GM23338 (cell line): ENCODE measurements around the gene PSMD12. TPM values are rescaled to one million over a fixed set of nuclear protein-coding genes. Genes with fewer than 3 reads are reported as not detected.

Experiments
- ATAC-seq: fragments of 200-7000 bp; cut with Tn5 transposase; 3 replicates; pipeline ENCODE4 v1.9.1; 2020
- DNase-seq: peaks from one replicate; pipeline ENCODE4 v3.0.0-alpha.2; 2015; ENCODE audit warnings: low spot score
- H2AFZ ChIP-seq: fragments of 200-600 bp; sonication (generic); 2 replicates; pipeline ENCODE4 v1.8.0; 2016; ENCODE audit warnings: antibody characterized with exemption, mild to moderate bottlenecking, moderate library complexity
- H3F3A ChIP-seq: fragments of 200-600 bp; sonication (generic); replicated peaks from 2 replicates; pipeline ENCODE4 v1.8.0; 2017; ENCODE audit warnings: antibody characterized with exemption, mixed run types, low read depth
- H3K27ac ChIP-seq: fragments of 200-600 bp; sonication (generic); 2 replicates; pipeline ENCODE4 v1.6.1; 2016; ENCODE audit warnings: low read depth
- H3K27me3 ChIP-seq: fragments of 200-600 bp; sonication (generic); 2 replicates; pipeline ENCODE4 v1.8.0; 2016; ENCODE audit warnings: mild to moderate bottlenecking, mixed run types, moderate library complexity; ENCODE audit not compliant: insufficient read depth
- H3K36me3 ChIP-seq: fragments of 200-600 bp; sonication (generic); 2 replicates; pipeline ENCODE4 v1.8.0; 2016; ENCODE audit warnings: mild to moderate bottlenecking; ENCODE audit not compliant: insufficient read depth
- H3K4me1 ChIP-seq: fragments of 200-600 bp; sonication (generic); 2 replicates; pipeline ENCODE4 v1.8.0; 2016; ENCODE audit warnings: mild to moderate bottlenecking, moderate library complexity; ENCODE audit not compliant: insufficient read depth
- H3K4me2 ChIP-seq: fragments of 200-600 bp; sonication (generic); 2 replicates; pipeline ENCODE4 v1.7.1; 2017; ENCODE audit warnings: mixed run types
- H3K4me3 ChIP-seq: fragments of 200-600 bp; sonication (generic); 2 replicates; pipeline ENCODE4 v1.6.1; 2016; ENCODE audit warnings: mixed run types
- H3K79me2 ChIP-seq: fragments of 200-600 bp; sonication (generic); replicated peaks from 2 replicates; pipeline ENCODE4 v1.8.0; 2017; ENCODE audit warnings: mild to moderate bottlenecking; ENCODE audit not compliant: insufficient read depth
- H3K9me2 ChIP-seq: fragments of 200-600 bp; sonication (generic); 2 replicates; pipeline ENCODE4 v1.8.0; 2017; ENCODE audit not compliant: insufficient read depth
- H4K20me1 ChIP-seq: fragments of 200-600 bp; sonication (generic); replicated peaks from 2 replicates; pipeline ENCODE4 v1.8.0; 2017; ENCODE audit warnings: mild to moderate bottlenecking; ENCODE audit not compliant: insufficient read depth
- H3K27ac Mint-ChIP-seq: 2 replicates; pipeline ENCODE4 v1.8.0; 2020; ENCODE audit warnings: inconsistent platforms, mild to moderate bottlenecking, moderate library complexity, mixed read lengths
- H3K27me3 Mint-ChIP-seq: 3 replicates; pipeline ENCODE4 v1.8.0; 2022; ENCODE audit warnings: low read depth, mild to moderate bottlenecking, moderate library complexity, mixed read lengths, inconsistent platforms; ENCODE audit not compliant: insufficient read depth, poor library complexity
- H3K36me3 Mint-ChIP-seq: 3 replicates; pipeline ENCODE4 v1.8.0; 2021; ENCODE audit warnings: low read depth, mild to moderate bottlenecking, inconsistent platforms, moderate library complexity, mixed read lengths
- H3K4me1 Mint-ChIP-seq: 3 replicates; pipeline ENCODE4 v1.8.0; 2020; ENCODE audit warnings: mild to moderate bottlenecking, inconsistent platforms, mixed read lengths
- H3K4me3 Mint-ChIP-seq: 3 replicates; pipeline ENCODE4 v1.8.0; 2021; ENCODE audit warnings: moderate library complexity, mild to moderate bottlenecking, inconsistent platforms, mixed read lengths
- H3K9me3 Mint-ChIP-seq: 3 replicates; pipeline ENCODE4 v1.8.0; 2020; ENCODE audit warnings: moderate library complexity, mild to moderate bottlenecking, inconsistent platforms, mixed read lengths
- CREB1 ChIP-seq: fragments of 250-450 bp; sonication (Bioruptor Pico); IDR thresholded peaks from 2 replicates; pipeline ENCODE4 v1.5.0; 2020; ENCODE audit warnings: low read depth, mild to moderate bottlenecking, moderate library complexity
- CTCF ChIP-seq, 2 experiments: fragments of 200-600 bp in 1 of 2; sonication (generic) in 1 of 2; conservative IDR thresholded peaks; 2 replicates each; pipeline versions ENCODE4 v1.5.1 to v1.6.1; 2016 to 2017; ENCODE audit warnings: antibody characterized with exemption in 2 of 2, low read depth in 2 of 2, mild to moderate bottlenecking in 2 of 2, moderate library complexity in 1 of 2
- ETS1 ChIP-seq: IDR thresholded peaks from 2 replicates; pipeline ENCODE4 v1.6.1; 2016; ENCODE audit warnings: antibody characterized with exemption
- EZH2 ChIP-seq: fragments of 200-600 bp; sonication (generic); IDR thresholded peaks from one replicate; pipeline ENCODE4 v1.8.0; 2017; ENCODE audit warnings: antibody characterized with exemption, mild to moderate bottlenecking, low read depth; ENCODE audit not compliant: unreplicated experiment
- EZH2phosphoT487 ChIP-seq: fragments of 200-600 bp; sonication (generic); IDR thresholded peaks from one replicate; pipeline ENCODE4 v1.8.1; 2018; ENCODE audit warnings: antibody characterized with exemption; ENCODE audit not compliant: unreplicated experiment
- JUNB ChIP-seq: IDR thresholded peaks from one replicate; pipeline ENCODE4 v1.6.1; 2016; ENCODE audit warnings: antibody characterized with exemption; ENCODE audit not compliant: unreplicated experiment
- NANOG ChIP-seq: IDR thresholded peaks from 2 replicates; pipeline ENCODE4 v1.6.1; 2016; ENCODE audit warnings: antibody characterized with exemption, borderline replicate concordance
- POLR2AphosphoS5 ChIP-seq: IDR thresholded peaks from 2 replicates; pipeline ENCODE4 v1.6.1; 2016; ENCODE audit warnings: antibody characterized with exemption, low read depth
- REST ChIP-seq: IDR thresholded peaks from one replicate; pipeline ENCODE4 v1.6.1; 2018; ENCODE audit warnings: antibody characterized with exemption; ENCODE audit not compliant: unreplicated experiment
- STAT1 ChIP-seq: IDR thresholded peaks from one replicate; pipeline ENCODE4 v1.6.1; 2016; ENCODE audit warnings: antibody characterized with exemption; ENCODE audit not compliant: unreplicated experiment
- ZNF331 ChIP-seq: fragments of 250-450 bp; sonication (Bioruptor Pico); IDR thresholded peaks from 2 replicates; pipeline ENCODE4 v1.5.0; 2020; ENCODE audit warnings: low read depth, mild to moderate bottlenecking, moderate library complexity
- polyA plus RNA-seq: library from polyadenylated mRNA; unstranded; fragments of >200 nt; fragmentation: Nextera tagmentation; extraction: Ambion mirVana; gene quantifications from 2 replicates; pipeline ENCODE4 v1.2.1, GENCODE V29; 2016
- total RNA-seq: library from RNA; depleted of rRNA; stranded (reverse); fragments of >200 nt; shearing (Covaris generic); gene quantifications from 2 replicates; pipeline ENCODE4 v1.2.3, GENCODE V29; 2014

Gene PSMD12
- total and polyA plus RNA-seq, 2 experiments from 2014 or later, result 73.7 to 146 TPM

- Histone ChIP-seq H3F3A (no peaks in the 10 kb centered on the region), H3K27me3 (no peaks in the 10 kb centered on the region), H3K9me2 (no peaks in the 10 kb centered on the region), H3K27ac (0 out of 2 replicates have a peak overlapping the region, but pooled peaks have one; percentile 43), H2AFZ (peak overlapping the region; percentile 5), H3K4me2 (peak overlapping the region; percentile 36; the same call in 1 of the 2 replicates), H3K4me1 (peaks cover 11% of the 10 kb centered on the region), H3K4me3 (no peak overlapping the region), H3K36me3 (no peaks in the 10 kb centered on the region), H3K79me2 (no peaks in the 10 kb centered on the region), H4K20me1 (no peaks in the 10 kb centered on the region)
- Mint-ChIP-seq H3K4me1 (peaks cover 16% of the 10 kb centered on the region), H3K9me3 (no peaks in the 10 kb centered on the region), H3K27me3 (no peaks in the 10 kb centered on the region), H3K4me3 (no peak overlapping the region), H3K36me3 (no peaks in the 10 kb centered on the region), H3K27ac (peak overlapping the region; percentile 38)
- TF ChIP-seq REST (no peak), CREB1 (CRISPR knock-in tag) (no peak), EZH2 (no peak), ZNF331 (CRISPR knock-in tag) (no peak), POLR2AphosphoS5 (no peak), STAT1 (no peak)
- peak; percentile 23 for DNase-seq
- ATAC-seq, result no peak
These were observed 54.8 kb downstream of the PSMD12 start for GRCh38 chr17:67311575-67311974.

GRCh38 chr17:67310406-67310805, 56.0 kb downstream of the PSMD12 start:
- no peaks in the 10 kb centered on the region for H3K36me3 ChIP-seq
- no peaks in the 10 kb centered on the region for H4K20me1 ChIP-seq
- Mint-ChIP-seq H3K27me3 (no peaks in the 10 kb centered on the region), H3K27ac (no peak overlapping the region; the same call in 1 of the 2 replicates), H3K4me3 (no peak overlapping the region), H3K9me3 (no peaks in the 10 kb centered on the region), H3K36me3 (no peaks in the 10 kb centered on the region), H3K4me1 (peaks cover 16% of the 10 kb centered on the region)
- no peaks in the 10 kb centered on the region for H3F3A ChIP-seq
- peaks cover 11% of the 10 kb centered on the region for H3K4me1 ChIP-seq
- no peaks in the 10 kb centered on the region for H3K9me2 ChIP-seq
- H3K4me3 ChIP-seq, result no peak overlapping the region
- ATAC-seq, result no peak
- no peaks in the 10 kb centered on the region for H3K27me3 ChIP-seq
- DNase-seq, result no peak
- no peaks in the 10 kb centered on the region for H3K79me2 ChIP-seq
- H3K27ac ChIP-seq, result no peak overlapping the region
- peak overlapping the region; percentile 14; the same call in 1 of the 2 replicates for H2AFZ ChIP-seq
- H3K4me2 ChIP-seq, result no peak overlapping the region
- TF ChIP-seq EZH2phosphoT487 (no peak), JUNB (no peak), POLR2AphosphoS5 (no peak), STAT1 (no peak), REST (no peak), CTCF (conservative IDR thresholded peaks at IDR 0.05; ENCODE audit: low read depth in 2 of 2) (no peak), NANOG (no peak), ETS1 (no peak), EZH2 (no peak)
